IMR-90 (cell line): ENCODE results near the gene APCDD1. TPM values are rescaled to one million over a fixed set of nuclear protein-coding genes. Genes with fewer than 3 reads are reported as not detected.

Experiments
- ATAC-seq: fragments of 200-7000 bp; cut with Tn5 transposase; 2 replicates; pipeline ENCODE4 v1.9.1; 2020; ENCODE audit warnings: low read depth, mild to moderate bottlenecking, moderate library complexity
- BruUV-seq: library from RNA; stranded (reverse); fragments of 400-500 nt; replicated peaks from 2 replicates; lab custom pipeline; 2021; lab: Mats Ljungman, UMichigan
- CTCF ChIA-PET: fragments of 300-600 bp; formaldehyde crosslinking; extraction: SDS; loops from one replicate; lab custom pipeline; 2021; ENCODE audit warnings: antibody characterized with exemption; lab: Yijun Ruan, JAX
- POLR2A ChIA-PET: fragments of 300-600 bp; sonication (Branson Sonifier 250); formaldehyde crosslinking; loops from one replicate; lab custom pipeline; 2022; ENCODE audit warnings: antibody characterized with exemption; ENCODE audit not compliant: unreplicated experiment; lab: Charles Lee
- DNase-seq: peaks from one replicate; pipeline ENCODE4 v3.0.0; 2013
- H2AFZ ChIP-seq: replicated peaks from 2 replicates; pipeline ENCODE3; 2013; ENCODE audit warnings: low read length, mild to moderate bottlenecking; ENCODE audit not compliant: poor library complexity
- H2AK5ac ChIP-seq: 2 replicates; pipeline ENCODE4 v1.6.1; 2013; ENCODE audit warnings: low read depth, low read length, inconsistent platforms
- H2AK9ac ChIP-seq: replicated peaks from 2 replicates; pipeline ENCODE3; 2013; ENCODE audit warnings: mild to moderate bottlenecking, low read depth, low read length, moderate library complexity; ENCODE audit not compliant: poor library complexity
- H2BK120ac ChIP-seq: 2 replicates; pipeline ENCODE4 v1.6.1; 2013; ENCODE audit warnings: low read depth, low read length, inconsistent platforms
- H2BK15ac ChIP-seq: 3 replicates; pipeline ENCODE4 v1.6.1; 2013; ENCODE audit warnings: low read depth, low read length, inconsistent platforms
- H2BK20ac ChIP-seq: 2 replicates; pipeline ENCODE4 v1.6.1; 2013; ENCODE audit warnings: low read depth, mild to moderate bottlenecking, inconsistent platforms, low read length, moderate library complexity
- H2BK5ac ChIP-seq: 2 replicates; pipeline ENCODE4 v1.6.1; 2013; ENCODE audit warnings: mild to moderate bottlenecking, low read depth, low read length, inconsistent platforms; ENCODE audit not compliant: poor library complexity, severe bottlenecking
- H3K14ac ChIP-seq: replicated peaks from 2 replicates; pipeline ENCODE4 v1.6.1; 2013; ENCODE audit warnings: low read depth, low read length, inconsistent platforms
- H3K18ac ChIP-seq: 2 replicates; pipeline ENCODE4 v1.6.1; 2013; ENCODE audit warnings: low read depth, low read length, control low read depth
- H3K23ac ChIP-seq: 2 replicates; pipeline ENCODE4 v1.6.1; 2013; ENCODE audit warnings: low read depth, low read length, inconsistent platforms
- H3K27ac ChIP-seq: 2 replicates; pipeline ENCODE4 v1.5.1; 2013; ENCODE audit warnings: mild to moderate bottlenecking, control low read depth, low read length; ENCODE audit not compliant: insufficient read depth
- H3K27me3 ChIP-seq: 2 replicates; pipeline ENCODE4 v1.6.1; 2013; ENCODE audit warnings: low read length; ENCODE audit not compliant: control insufficient read depth, insufficient read depth
- H3K36me3 ChIP-seq: 2 replicates; pipeline ENCODE4 v1.6.1; 2013; ENCODE audit warnings: low read length, mixed read lengths; ENCODE audit not compliant: control insufficient read depth, insufficient read depth
- H3K4ac ChIP-seq: 2 replicates; pipeline ENCODE4 v1.6.1; 2013; ENCODE audit warnings: low read depth, low read length, inconsistent platforms
- H3K4me1 ChIP-seq: 2 replicates; pipeline ENCODE4 v1.6.1; 2013; ENCODE audit warnings: low read length, mixed read lengths; ENCODE audit not compliant: control insufficient read depth, insufficient read depth
- H3K4me2 ChIP-seq: 2 replicates; pipeline ENCODE4 v1.6.1; 2013; ENCODE audit warnings: low read depth, mild to moderate bottlenecking, control low read depth, low read length, moderate library complexity
- H3K4me3 ChIP-seq: 2 replicates; pipeline ENCODE4 v1.5.1; 2013; ENCODE audit warnings: low read depth, mild to moderate bottlenecking, control low read depth, low read length, moderate library complexity; ENCODE audit not compliant: insufficient read depth
- H3K56ac ChIP-seq: 2 replicates; pipeline ENCODE4 v1.6.1; 2013; ENCODE audit warnings: low read length, inconsistent platforms; ENCODE audit not compliant: insufficient read depth; ENCODE audit errors: extremely low read depth
- H3K79me1 ChIP-seq, 2 experiments: 2 replicates each; pipeline ENCODE4 v1.6.1; 2013; ENCODE audit warnings: low read length in 2 of 2, inconsistent platforms in 1 of 2, low read depth in 1 of 2
- H3K9ac ChIP-seq: 2 replicates; pipeline ENCODE4 v1.6.1; 2013; ENCODE audit warnings: low read depth, low read length, control low read depth
- H3K9me1 ChIP-seq: 2 replicates; pipeline ENCODE4 v1.6.1; 2013; ENCODE audit warnings: low read length, inconsistent platforms; ENCODE audit not compliant: insufficient read depth
- H3K9me3 ChIP-seq: 2 replicates; pipeline ENCODE4 v1.6.1; 2013; ENCODE audit warnings: low read length; ENCODE audit not compliant: control insufficient read depth, insufficient read depth
- H4K20me1 ChIP-seq: 2 replicates; pipeline ENCODE4 v1.6.1; 2013; ENCODE audit warnings: low read length, inconsistent platforms; ENCODE audit not compliant: insufficient read depth
- H4K5ac ChIP-seq: 2 replicates; pipeline ENCODE4 v1.6.1; 2013; ENCODE audit warnings: mild to moderate bottlenecking, low read depth, low read length, control low read depth
- H4K8ac ChIP-seq, 2 experiments: 2 replicates each; pipeline ENCODE4 v1.6.1; 2013; ENCODE audit warnings: low read depth in 2 of 2, low read length in 2 of 2, control low read depth in 1 of 2, inconsistent platforms in 1 of 2
- H4K91ac ChIP-seq: 2 replicates; pipeline ENCODE4 v1.6.1; 2013; ENCODE audit warnings: low read depth, low read length, inconsistent platforms; ENCODE audit not compliant: insufficient read depth
- BHLHE40 ChIP-seq: fragments of 150-350 bp; IDR thresholded peaks from 2 replicates; pipeline ENCODE4 v1.6.1; 2016; ENCODE audit warnings: mild to moderate bottlenecking, low read depth, low read length
- CEBPB ChIP-seq: IDR thresholded peaks from 2 replicates; pipeline ENCODE4 v1.6.1; 2012; ENCODE audit warnings: low read depth, low read length, improper control_type of control experiment
- CHD1 ChIP-seq: IDR thresholded peaks from 2 replicates; pipeline ENCODE4 v1.6.1; 2012; ENCODE audit warnings: low read depth, low read length, improper control_type of control experiment
- CTCF ChIP-seq: conservative IDR thresholded peaks from 2 replicates; pipeline ENCODE4 v1.5.1; 2012; ENCODE audit warnings: mild to moderate bottlenecking, low read depth, low read length, improper control_type of control experiment
- ELK1 ChIP-seq: fragments of 150-350 bp; IDR thresholded peaks from 2 replicates; pipeline ENCODE4 v1.6.1; 2016; ENCODE audit warnings: low read depth, mild to moderate bottlenecking, low read length, moderate library complexity, borderline replicate concordance
- FOS ChIP-seq: fragments of 150-350 bp; IDR thresholded peaks from 2 replicates; pipeline ENCODE4 v1.6.1; 2016; ENCODE audit warnings: low read depth, low read length
- MAFK ChIP-seq: IDR thresholded peaks from 2 replicates; pipeline ENCODE4 v1.6.1; 2012; ENCODE audit warnings: low read depth, low read length, improper control_type of control experiment
- MAZ ChIP-seq: IDR thresholded peaks from 2 replicates; pipeline ENCODE4 v1.6.1; 2012; ENCODE audit warnings: low read depth, mild to moderate bottlenecking, low read length, improper control_type of control experiment, moderate library complexity, borderline replicate concordance
- MXI1 ChIP-seq: IDR thresholded peaks from 2 replicates; pipeline ENCODE4 v1.6.1; 2012; ENCODE audit warnings: low read depth, mild to moderate bottlenecking, low read length, moderate library complexity, borderline replicate concordance
- POLR2A ChIP-seq: IDR thresholded peaks from 2 replicates; pipeline ENCODE4 v1.6.1; 2012; ENCODE audit warnings: mild to moderate bottlenecking, low read depth, low read length
- RCOR1 ChIP-seq: IDR thresholded peaks from 2 replicates; pipeline ENCODE4 v1.6.1; 2012; ENCODE audit warnings: mild to moderate bottlenecking, low read length, improper control_type of control experiment; ENCODE audit not compliant: insufficient replicate concordance
- SMC3 ChIP-seq: fragments of 150-350 bp; IDR thresholded peaks from 2 replicates; pipeline ENCODE4 v1.6.1; 2016; ENCODE audit warnings: low read depth, mild to moderate bottlenecking, antibody characterized with exemption, low read length, moderate library complexity
- USF2 ChIP-seq: fragments of 150-350 bp; IDR thresholded peaks from 2 replicates; pipeline ENCODE4 v1.6.1; 2017; ENCODE audit warnings: mild to moderate bottlenecking, antibody characterized with exemption, low read length, low read depth
- WGBS, 2 experiments: methylation state at CpG; one replicate each; pipeline versions ENCODE4 v1.1.5 to v1.1.7; 2013; ENCODE audit warnings: missing lambda C conversion rate in 2 of 2; ENCODE audit not compliant: insufficient read length in 1 of 2; ENCODE audit errors: extremely low coverage in 2 of 2; 5-methylcytosine and 5-hydroxymethylcytosine counted together
- dilution Hi-C: fragments of 300-500 bp; cut with HindIII; formaldehyde crosslinking; loops from one replicate; pipeline ENCODE4 v1.14.3; 2018; ENCODE audit warnings: low sequenced_read_pairs; ENCODE audit not compliant: unreplicated experiment
- in situ Hi-C: fragments of 300-500 bp; cut with MboI; formaldehyde crosslinking; loops from 3 replicates; pipeline ENCODE4 v1.14.3; 2019; ENCODE audit warnings: low sequenced_read_pairs, inconsistent platforms, mixed read lengths
- intact Hi-C: fragments of 100-400 bp; cut with micrococcal nuclease; formaldehyde crosslinking; loops from 2 replicates; pipeline ENCODE4 v1.10.0; 2022
- polyA plus RNA-seq, 3 experiments: library from polyadenylated mRNA; depleted of rRNA; stranded (reverse); fragments of >200 nt; gene quantifications; 2 replicates each; pipeline ENCODE4 v1.2.3, GENCODE V29; 2012; ENCODE audit warnings: low replicate concordance in 1 of 3
- total RNA-seq: library from RNA; depleted of rRNA; stranded (reverse); fragments of >200 nt; gene quantifications from 2 replicates; pipeline ENCODE4 v1.2.3, GENCODE V29; 2012

Gene APCDD1
- total and polyA plus RNA-seq, 2 of the 4 experiments (the other 2 are of a cell fraction): 1.1 to 2.2 TPM

- H2BK5ac ChIP-seq: no peak overlapping the region
- 47% methylated on average over 3 of the region's 14 CpGs; no CpG with 5 or more reads in 1 of the 2 experiments for WGBS, 2 experiments
- no peak overlapping the region for H2BK20ac ChIP-seq
- H3K18ac ChIP-seq: no peak overlapping the region
- no peak for TF ChIP-seq CHD1
- no peak for TF ChIP-seq ELK1
- TF ChIP-seq MAFK: no peak
- no peak for TF ChIP-seq MAZ
- no peak for TF ChIP-seq CTCF
- TF ChIP-seq FOS: no peak
- TF ChIP-seq BHLHE40: no peak
- no peak for TF ChIP-seq MXI1
- no peak for TF ChIP-seq USF2
- no peak for TF ChIP-seq POLR2A
- no peak for TF ChIP-seq RCOR1
- no peak for TF ChIP-seq CEBPB
- TF ChIP-seq SMC3: no peak
- H3K27me3 ChIP-seq: peaks cover 7% of the 10 kb centered on the region
- H3K36me3 ChIP-seq: no peaks in the 10 kb centered on the region; the same call in 1 of the 2 replicates
- H3K9me1 ChIP-seq: no peaks in the 10 kb centered on the region
- H4K8ac ChIP-seq: no peak overlapping the region
- no peak overlapping the region for H3K4ac ChIP-seq
- H4K20me1 ChIP-seq: no peaks in the 10 kb centered on the region
- intact Hi-C loops (no loop called here), in situ Hi-C loops (no loop called here), dilution Hi-C loops (no loop called here)
- H4K91ac ChIP-seq: no peak overlapping the region
- H3K4me3 ChIP-seq: no peak overlapping the region
- H3K27ac ChIP-seq: no peak overlapping the region
- POLR2A ChIA-PET: no interaction called here
- H2AK9ac ChIP-seq: no peak overlapping the region
- no peak overlapping the region for H3K4me2 ChIP-seq
- H2AK5ac ChIP-seq: no peak overlapping the region
- no peak overlapping the region for H3K23ac ChIP-seq
- H2AFZ ChIP-seq: no peak overlapping the region
- no peaks in the 10 kb centered on the region for H3K4me1 ChIP-seq
- H3K9me3 ChIP-seq: no peaks in the 10 kb centered on the region
- no peak overlapping the region for H4K5ac ChIP-seq
- no peak overlapping the region for H2BK15ac ChIP-seq
- no peak overlapping the region for H3K14ac ChIP-seq
- ATAC-seq (no peak), DNase-seq (no peak)
- H3K79me1 ChIP-seq: no peaks in the 10 kb centered on the region
- no peak overlapping the region for H3K56ac ChIP-seq
- CTCF ChIA-PET: no interaction called here
- BruUV-seq: no TSS peak
- no peak overlapping the region for H2BK120ac ChIP-seq
- no peak overlapping the region for H3K9ac ChIP-seq
Measured at GRCh38 chr18:10490401-10491165, 36.1 kb downstream of the APCDD1 start.
